Body of pancreas (tissue), 4 donors: ENCODE results near the gene NEURL1.

Source experiments
- POLR2A ChIP-seq, 3 donors: fragments of 450-650 bp; IDR thresholded peaks; one replicate each; pipeline ENCODE4 v1.6.1; 2016; ENCODE audit warnings: antibody characterized with exemption in 3 of 3, mild to moderate bottlenecking in 2 of 3
- TF ChIP-seq, protein P1 (sequence below), 7 experiments: fragments of 450-650 bp in 4 of 7; fragments of 200-600 bp in 3 of 7; sonication (generic) in 3 of 7; IDR thresholded peaks; one replicate each; pipeline ENCODE4 v1.5.1; 2016 to 2019; ENCODE audit warnings: antibody characterized with exemption in 7 of 7

DNA sequence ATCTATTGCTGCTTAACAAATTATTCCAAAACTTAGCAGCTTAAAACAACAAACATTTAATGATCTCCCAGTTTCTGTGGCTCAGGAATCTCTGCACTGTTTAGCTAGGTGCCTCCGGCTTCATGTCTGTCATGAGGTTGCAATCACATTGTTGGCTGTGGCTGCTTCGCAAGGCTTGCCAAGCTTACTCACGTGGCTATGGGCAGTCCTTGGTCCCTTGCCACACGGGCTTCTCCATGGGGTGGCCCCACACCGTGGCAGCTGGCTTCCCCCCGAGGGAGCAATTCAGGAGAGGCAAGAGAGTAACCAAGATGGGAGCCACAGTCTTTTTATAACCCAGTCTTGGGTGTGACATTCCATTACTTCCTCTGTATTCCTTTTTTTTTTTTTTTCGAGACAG lies 67.4 kb downstream of the NEURL1 start:
- TF ChIP-seq, protein P1, sequence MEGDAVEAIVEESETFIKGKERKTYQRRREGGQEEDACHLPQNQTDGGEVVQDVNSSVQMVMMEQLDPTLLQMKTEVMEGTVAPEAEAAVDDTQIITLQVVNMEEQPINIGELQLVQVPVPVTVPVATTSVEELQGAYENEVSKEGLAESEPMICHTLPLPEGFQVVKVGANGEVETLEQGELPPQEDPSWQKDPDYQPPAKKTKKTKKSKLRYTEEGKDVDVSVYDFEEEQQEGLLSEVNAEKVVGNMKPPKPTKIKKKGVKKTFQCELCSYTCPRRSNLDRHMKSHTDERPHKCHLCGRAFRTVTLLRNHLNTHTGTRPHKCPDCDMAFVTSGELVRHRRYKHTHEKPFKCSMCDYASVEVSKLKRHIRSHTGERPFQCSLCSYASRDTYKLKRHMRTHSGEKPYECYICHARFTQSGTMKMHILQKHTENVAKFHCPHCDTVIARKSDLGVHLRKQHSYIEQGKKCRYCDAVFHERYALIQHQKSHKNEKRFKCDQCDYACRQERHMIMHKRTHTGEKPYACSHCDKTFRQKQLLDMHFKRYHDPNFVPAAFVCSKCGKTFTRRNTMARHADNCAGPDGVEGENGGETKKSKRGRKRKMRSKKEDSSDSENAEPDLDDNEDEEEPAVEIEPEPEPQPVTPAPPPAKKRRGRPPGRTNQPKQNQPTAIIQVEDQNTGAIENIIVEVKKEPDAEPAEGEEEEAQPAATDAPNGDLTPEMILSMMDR (IDR thresholded peaks at IDR 0.05) = no peak
- no peak for TF ChIP-seq POLR2A (IDR thresholded peaks at IDR 0.05)
